Endothelial cell of umbilical vein (primary cell): Measurements from ENCODE around the gene ANKHD1. TPM values are rescaled to one million over a fixed set of nuclear protein-coding genes. Genes with fewer than 3 reads are reported as not detected.

Source experiments
- BruUV-seq: library from RNA; stranded (reverse); fragments of 400-500 nt; replicated peaks from 2 replicates; lab custom pipeline; 2021; lab: Mats Ljungman, UMichigan
- CTCF ChIA-PET: fragments of 300-600, 350-600 bp; sonication (Branson Sonifier 250); formaldehyde crosslinking; loops from one replicate; lab custom pipeline; 2021; ENCODE audit warnings: antibody characterized with exemption, inconsistent platforms; lab: Charles Lee
- POLR2A ChIA-PET: fragments of 300-600, 350-600 bp; sonication (Branson Sonifier 250); formaldehyde crosslinking; loops from one replicate; lab custom pipeline; 2021; ENCODE audit warnings: antibody characterized with exemption, inconsistent platforms; lab: Charles Lee
- DNase-seq: peaks from one replicate; pipeline ENCODE4 v3.0.0-alpha.2; 2011; ENCODE audit warnings: low read depth, low spot score
- FAIRE-seq: peaks from 2 replicates; lab custom pipeline; 2011; peaks lifted over from hg19 to GRCh38; lab: Jason Lieb, UNC
- H2AFZ ChIP-seq: 2 replicates; pipeline ENCODE4 v1.6.0; 2012; ENCODE audit warnings: low read depth, low read length, control low read depth, inconsistent platforms
- H3K27ac ChIP-seq: 2 replicates; pipeline ENCODE4 v1.5.1; 2011; ENCODE audit warnings: low read depth, mild to moderate bottlenecking, control low read depth, low read length, moderate library complexity; ENCODE audit not compliant: insufficient read depth
- H3K27me3 ChIP-seq, 2 experiments: 2 replicates each; pipeline versions ENCODE4 v1.6.0 to v1.6.1; 2011; ENCODE audit warnings: low read length in 2 of 2, mixed read lengths in 1 of 2; ENCODE audit not compliant: control insufficient read depth in 2 of 2, insufficient read depth in 2 of 2
- H3K36me3 ChIP-seq, 2 experiments: 2 replicates in 1 of 2; 3 replicates in 1 of 2; pipeline ENCODE4 v1.5.1; 2011; ENCODE audit warnings: low read length in 2 of 2, mild to moderate bottlenecking in 1 of 2, moderate library complexity in 1 of 2; ENCODE audit not compliant: control insufficient read depth in 2 of 2, insufficient read depth in 2 of 2; ENCODE audit errors: extremely low read depth in 1 of 2
- H3K4me1 ChIP-seq: 3 replicates; pipeline ENCODE4 v1.5.1; 2011; ENCODE audit warnings: mild to moderate bottlenecking, low read length; ENCODE audit not compliant: control insufficient read depth, insufficient read depth; ENCODE audit errors: extremely low read depth
- H3K4me2 ChIP-seq: 2 replicates; pipeline ENCODE4 v1.6.1; 2011; ENCODE audit warnings: low read length, control low read depth, mixed read lengths; ENCODE audit not compliant: insufficient read depth
- H3K4me3 ChIP-seq, 3 experiments: fragments of 200-600 bp in 1 of 3; sonication (generic), shearing (Covaris generic) in 1 of 3; replicated peaks in 1 of 3; 2 replicates each; pipeline ENCODE4 v1.5.1; 2011 to 2016; ENCODE audit warnings: control low read depth in 3 of 3, low read length in 3 of 3, mild to moderate bottlenecking in 2 of 3, inconsistent platforms in 1 of 3, low read depth in 1 of 3, moderate library complexity in 1 of 3; ENCODE audit not compliant: insufficient read depth in 1 of 3
- H3K79me2 ChIP-seq: 2 replicates; pipeline ENCODE4 v1.6.0; 2012; ENCODE audit warnings: low read length, inconsistent platforms; ENCODE audit not compliant: control insufficient read depth, insufficient read depth
- H3K9ac ChIP-seq: replicated peaks from 2 replicates; pipeline ENCODE3; 2011; ENCODE audit warnings: low read length, control low read depth; ENCODE audit not compliant: insufficient read depth; ENCODE audit errors: extremely low read depth
- H3K9me1 ChIP-seq: replicated peaks from 3 replicates; pipeline ENCODE4 v1.6.0; 2011; ENCODE audit warnings: mild to moderate bottlenecking, low read length; ENCODE audit not compliant: control insufficient read depth, insufficient read depth; ENCODE audit errors: extremely low read depth
- H3K9me3 ChIP-seq: replicated peaks from 2 replicates; pipeline ENCODE4 v1.5.1; 2012; ENCODE audit warnings: low read length, inconsistent platforms; ENCODE audit not compliant: control insufficient read depth, insufficient read depth
- H4K20me1 ChIP-seq: replicated peaks from 2 replicates; pipeline ENCODE3; 2011; ENCODE audit warnings: mild to moderate bottlenecking, low read length; ENCODE audit not compliant: control insufficient read depth, insufficient read depth; ENCODE audit errors: extremely low read depth
- CTCF ChIP-seq, 2 donors: IDR thresholded peaks; 1 replicate in 1 of 2; 2 replicates in 1 of 2; pipeline ENCODE4 v1.5.1; 2011; ENCODE audit warnings: low read length in 2 of 2, mild to moderate bottlenecking in 2 of 2, moderate library complexity in 2 of 2, control low read depth in 1 of 2, inconsistent platforms in 1 of 2, low read depth in 1 of 2; ENCODE audit not compliant: insufficient read depth in 1 of 2; ENCODE audit errors: extremely low read depth in 1 of 2
- EZH2 ChIP-seq: IDR thresholded peaks from 2 replicates; pipeline ENCODE4 v1.6.1; 2012; ENCODE audit warnings: borderline replicate concordance, low read depth, mild to moderate bottlenecking, moderate library complexity, low read length, inconsistent platforms; ENCODE audit not compliant: severe bottlenecking
- FOS ChIP-seq: IDR thresholded peaks from 2 replicates; pipeline ENCODE4 v1.6.1; 2011; ENCODE audit warnings: mild to moderate bottlenecking, low read length, moderate library complexity, borderline replicate concordance; ENCODE audit not compliant: insufficient read depth
- GATA2 ChIP-seq: IDR thresholded peaks from 2 replicates; pipeline ENCODE4 v1.7.0; 2011; ENCODE audit warnings: low read depth, mild to moderate bottlenecking, moderate library complexity, mixed read lengths, low read length; ENCODE audit not compliant: insufficient read length, insufficient read depth
- JUN ChIP-seq: IDR thresholded peaks from 2 replicates; pipeline ENCODE4 v1.6.1; 2011; ENCODE audit warnings: borderline replicate concordance, low read depth; ENCODE audit not compliant: insufficient read length, insufficient read depth
- MYC ChIP-seq: IDR thresholded peaks from one replicate; pipeline ENCODE4 v1.6.1; 2011; ENCODE audit warnings: mild to moderate bottlenecking, low read depth, low read length
- POLR2A ChIP-seq: IDR thresholded peaks from 2 replicates; pipeline ENCODE4 v1.6.1; 2012; ENCODE audit warnings: low read depth, mild to moderate bottlenecking, control low read depth, low read length
- POLR2AphosphoS5 ChIP-seq: IDR thresholded peaks from 2 replicates; pipeline ENCODE4 v1.6.1; 2012; ENCODE audit warnings: low read depth, mild to moderate bottlenecking, control low read depth, low read length, moderate library complexity; ENCODE audit not compliant: insufficient read depth
- dilution Hi-C: fragments of 300-500 bp; cut with MboI; formaldehyde crosslinking; loops from one replicate; pipeline ENCODE4 v1.15.0; 2019; ENCODE audit warnings: low sequenced_read_pairs; ENCODE audit not compliant: extremely low pct_ligation_motif_present
- intact Hi-C: fragments of 100-400 bp; cut with micrococcal nuclease; formaldehyde crosslinking; loops from one replicate; pipeline ENCODE4 v1.10.0; 2022
- polyA plus RNA-seq, 4 experiments: library from polyadenylated mRNA; depleted of rRNA in 3 of 4; stranded (reverse) in 3 of 4; unstranded in 1 of 4; fragments of >200 nt; gene quantifications; 2 replicates each; pipeline versions ENCODE4 v1.2.1 to v1.2.3, GENCODE V29; 2011 to 2012; ENCODE audit warnings: missing spikeins in 1 of 4
- total RNA-seq: library from RNA; stranded (reverse); gene quantifications from 2 replicates; pipeline ENCODE4 v1.2.3, GENCODE V29; 2021
- TF ChIP-seq, protein P1 (sequence below): IDR thresholded peaks from 2 replicates; pipeline ENCODE4 v1.6.1; 2011; ENCODE audit not compliant: insufficient read depth, insufficient read length

Gene ANKHD1
- total and polyA plus RNA-seq, 2 donors (not counting 3 experiments of a cell fraction or from before 2014, with no cell fraction given): 56.1 to 87.0 TPM

DNA sequence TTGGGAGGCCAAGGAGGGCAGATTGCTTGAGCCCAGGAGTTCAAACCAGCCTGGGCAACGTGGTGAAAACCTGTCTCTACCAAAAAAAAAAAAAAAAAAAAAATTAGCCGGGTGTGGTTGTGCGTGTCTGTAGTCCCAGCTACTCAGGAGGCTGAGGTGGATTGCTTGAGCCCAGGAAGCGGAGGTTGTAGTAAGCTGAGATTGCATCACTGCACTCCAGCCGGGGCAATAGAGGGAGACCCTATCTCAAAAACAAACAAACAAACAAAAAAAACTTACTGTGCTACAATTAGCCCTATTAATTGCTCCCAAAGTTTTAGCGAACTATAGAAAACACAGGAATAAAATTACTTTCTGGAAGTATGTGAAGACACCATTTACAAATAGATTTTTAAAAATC, 67.6 kb downstream of the ANKHD1 start:
- no peaks in the 10 kb centered on the region for H3K27me3 ChIP-seq
- no peaks in the 10 kb centered on the region for H3K9me1 ChIP-seq
- no peak for TF ChIP-seq MYC
- no peak for TF ChIP-seq GATA2
- TF ChIP-seq, protein P1, sequence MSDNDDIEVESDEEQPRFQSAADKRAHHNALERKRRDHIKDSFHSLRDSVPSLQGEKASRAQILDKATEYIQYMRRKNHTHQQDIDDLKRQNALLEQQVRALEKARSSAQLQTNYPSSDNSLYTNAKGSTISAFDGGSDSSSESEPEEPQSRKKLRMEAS: no peak
- TF ChIP-seq POLR2AphosphoS5: no peak
- TF ChIP-seq JUN: no peak
- TF ChIP-seq FOS: no peak
- TF ChIP-seq CTCF (IDR thresholded peaks at IDR 0.05; ENCODE audit: extremely low read depth in 1 of 2, insufficient read depth in 1 of 2, low read depth in 1 of 2, low read length in 2 of 2): no peak
- TF ChIP-seq EZH2: no peak
- TF ChIP-seq POLR2A: no peak
- no peaks in the 10 kb centered on the region for H3K9me3 ChIP-seq
- H3K36me3 ChIP-seq: peaks cover 0 to 3% of the 10 kb centered on the region in 2 experiments
- no peaks in the 10 kb centered on the region for H3K79me2 ChIP-seq
- no peaks in the 10 kb centered on the region for H4K20me1 ChIP-seq
- FAIRE-seq: no peak
- dilution Hi-C loops: no loop called here
- intact Hi-C loops: no loop called here
- no peak for DNase-seq
- ChIA-PET CTCF (interaction anchor here (1.0 kb wide), 1 partner anchor 9 kb away, joined by 3 read pairs; no protein-coding TSS in a partner anchor), POLR2A (interaction anchor here (0.6 kb wide), 1 partner anchor 39 kb away, joined by 4 read pairs; no protein-coding TSS in a partner anchor)
- H3K27ac ChIP-seq: no peak overlapping the region
- H2AFZ ChIP-seq: no peak overlapping the region
- H3K4me1 ChIP-seq: no peaks in the 10 kb centered on the region
- BruUV-seq: no TSS peak
- no peak overlapping the region for H3K4me3 ChIP-seq
- no peak overlapping the region for H3K9ac ChIP-seq
- H3K4me2 ChIP-seq: no peak overlapping the region
